AG04449 (cell line): ENCODE data around the gene DUSP15.

ENCODE experiments used
- CTCF ChIA-PET: fragments of 350-600 bp; formaldehyde crosslinking; extraction: SDS; loops from one replicate; lab custom pipeline; 2021; ENCODE audit warnings: antibody characterized with exemption; lab: Yijun Ruan, JAX
- POLR2A ChIA-PET: fragments of 400-600, 350-600 bp; formaldehyde crosslinking; extraction: SDS; loops from one replicate; lab custom pipeline; 2020; ENCODE audit warnings: antibody characterized with exemption, inconsistent platforms; lab: Yijun Ruan, JAX
- DNase-seq: peaks from one replicate; pipeline ENCODE4 v3.0.0-alpha.2; 2010; ENCODE audit warnings: low read depth, low spot score
- H3K4me3 ChIP-seq: 2 replicates; pipeline ENCODE4 v1.5.1; 2011; ENCODE audit warnings: low read depth, mild to moderate bottlenecking, control low read depth, low read length
- TF ChIP-seq, protein P1 (sequence below): IDR thresholded peaks from one replicate; pipeline ENCODE4 v1.5.1; 2011; ENCODE audit warnings: mild to moderate bottlenecking, moderate library complexity, low read length, control low read depth, inconsistent platforms; ENCODE audit not compliant: insufficient read depth; ENCODE audit errors: missing control alignments

DUSP15 gene

DNA sequence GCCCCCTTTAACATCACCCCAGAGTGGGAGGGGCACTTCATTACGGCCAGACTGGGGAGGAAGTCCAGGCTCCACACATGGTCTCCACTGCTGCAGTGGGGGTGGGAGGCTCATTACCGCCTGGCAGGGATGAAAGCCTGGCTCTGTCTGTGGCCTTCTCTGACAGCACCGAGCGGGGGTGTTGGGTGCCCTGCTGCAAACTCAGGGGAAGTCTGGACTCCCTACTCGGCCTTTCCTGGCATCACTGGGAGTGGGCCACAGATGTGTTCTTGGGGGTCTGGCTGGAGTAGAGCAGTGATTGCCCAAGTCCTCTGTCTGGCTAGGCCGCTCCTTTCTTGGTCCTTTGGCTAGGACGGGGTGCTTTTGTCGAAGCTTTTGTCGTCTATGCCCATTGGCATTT, 27.2 kb upstream of the DUSP15 start:
- TF ChIP-seq, protein P1, sequence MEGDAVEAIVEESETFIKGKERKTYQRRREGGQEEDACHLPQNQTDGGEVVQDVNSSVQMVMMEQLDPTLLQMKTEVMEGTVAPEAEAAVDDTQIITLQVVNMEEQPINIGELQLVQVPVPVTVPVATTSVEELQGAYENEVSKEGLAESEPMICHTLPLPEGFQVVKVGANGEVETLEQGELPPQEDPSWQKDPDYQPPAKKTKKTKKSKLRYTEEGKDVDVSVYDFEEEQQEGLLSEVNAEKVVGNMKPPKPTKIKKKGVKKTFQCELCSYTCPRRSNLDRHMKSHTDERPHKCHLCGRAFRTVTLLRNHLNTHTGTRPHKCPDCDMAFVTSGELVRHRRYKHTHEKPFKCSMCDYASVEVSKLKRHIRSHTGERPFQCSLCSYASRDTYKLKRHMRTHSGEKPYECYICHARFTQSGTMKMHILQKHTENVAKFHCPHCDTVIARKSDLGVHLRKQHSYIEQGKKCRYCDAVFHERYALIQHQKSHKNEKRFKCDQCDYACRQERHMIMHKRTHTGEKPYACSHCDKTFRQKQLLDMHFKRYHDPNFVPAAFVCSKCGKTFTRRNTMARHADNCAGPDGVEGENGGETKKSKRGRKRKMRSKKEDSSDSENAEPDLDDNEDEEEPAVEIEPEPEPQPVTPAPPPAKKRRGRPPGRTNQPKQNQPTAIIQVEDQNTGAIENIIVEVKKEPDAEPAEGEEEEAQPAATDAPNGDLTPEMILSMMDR = no peak
- DNase-seq = no peak
- CTCF ChIA-PET = no interaction called here
- H3K4me3 ChIP-seq = no peak overlapping the region
- POLR2A ChIA-PET = no interaction called here

DNA sequence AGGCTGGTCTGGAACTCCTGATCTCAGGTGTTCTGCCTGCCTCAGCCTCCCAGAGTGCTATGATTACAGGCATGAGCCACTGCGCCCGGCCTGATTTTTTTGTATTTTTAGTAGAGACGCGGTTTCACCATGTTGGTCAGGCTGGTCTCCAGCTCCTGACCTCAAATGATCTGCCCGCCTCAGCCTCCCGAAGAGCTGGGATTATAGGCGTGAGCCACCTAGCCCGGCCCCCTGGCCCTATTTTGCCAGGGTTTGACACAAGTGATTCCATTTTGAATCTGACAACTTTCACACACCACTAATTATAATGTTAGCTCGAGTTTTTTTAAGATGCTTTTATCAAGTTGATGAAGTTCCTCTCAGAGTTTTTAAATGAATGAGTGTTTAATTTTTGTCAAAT, 25.7 kb upstream of the DUSP15 start:
- CTCF ChIA-PET = interaction anchor here (2.2 kb wide), 1 partner anchor 56 kb away, joined by 7 read pairs; the partner anchor contains the start of gene PDRG1
- POLR2A ChIA-PET = no interaction called here
- TF ChIP-seq, protein P1 = no peak
- no peak overlapping the region for H3K4me3 ChIP-seq
- no peak for DNase-seq

DNA sequence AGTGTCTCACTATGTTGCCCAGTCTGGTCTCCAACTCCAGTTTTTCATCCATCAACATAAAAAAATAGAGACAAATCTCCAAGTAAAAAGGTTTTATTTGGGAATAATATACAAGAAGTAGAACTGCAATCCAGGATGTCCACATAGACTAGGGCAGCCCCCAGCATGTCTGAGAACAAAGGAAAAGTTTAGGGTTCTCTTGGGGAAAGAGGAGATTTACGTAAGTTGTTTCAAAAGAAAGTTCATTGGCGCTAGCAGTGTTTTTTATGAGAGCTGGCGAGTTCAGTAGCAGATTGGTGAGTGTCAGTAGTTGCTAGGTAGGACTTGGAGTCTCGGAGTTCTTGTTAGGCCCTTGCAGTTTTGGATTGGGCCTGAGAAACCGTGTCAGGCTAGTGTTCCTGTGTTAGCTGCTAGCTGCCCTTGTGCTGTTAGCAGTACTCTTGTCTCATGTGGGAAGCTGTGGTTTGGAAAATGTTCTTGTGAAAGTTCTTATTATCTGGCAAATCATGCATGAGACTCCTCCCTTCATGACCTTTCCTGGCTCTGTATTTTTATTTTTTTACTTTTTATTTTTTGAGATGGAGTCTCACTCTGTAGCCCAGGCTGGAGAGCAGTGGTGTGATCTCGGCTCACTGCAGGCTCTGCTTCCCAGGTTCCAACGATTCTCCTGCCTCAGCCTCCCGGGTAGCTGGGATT, 24.8 kb upstream of the DUSP15 start:
- ChIA-PET CTCF (interaction anchor here (2.2 kb wide), 1 partner anchor 57 kb away, joined by 7 read pairs; the partner anchor contains the start of gene PDRG1), POLR2A (no interaction called here)
- TF ChIP-seq, protein P1 = no peak
- peak; percentile 24 for DNase-seq
- H3K4me3 ChIP-seq = no peak overlapping the region

DNA sequence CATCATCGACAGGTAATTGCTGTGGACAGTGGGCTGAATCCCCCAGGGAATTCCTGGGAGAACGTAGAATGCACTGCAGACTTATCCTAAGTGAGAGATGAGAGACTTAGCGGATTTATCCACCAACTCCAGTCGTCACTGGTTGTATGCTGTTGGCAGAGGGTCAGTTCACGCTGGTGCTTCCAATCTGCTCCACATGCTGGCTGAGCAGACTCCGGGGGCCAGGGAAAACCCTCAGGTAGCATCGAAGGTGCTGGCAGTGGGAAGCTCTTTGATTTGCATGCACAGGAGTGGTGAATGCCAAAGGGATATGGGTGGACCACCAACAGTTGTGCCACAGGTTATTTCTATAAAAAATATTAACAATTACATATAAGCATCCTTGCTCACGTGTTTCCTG, 20.3 kb upstream of the DUSP15 start:
- H3K4me3 ChIP-seq = no peak overlapping the region
- ChIA-PET POLR2A (interaction anchor here (1.2 kb wide), 1 partner anchor 15 kb away, joined by 3 read pairs; no protein-coding TSS in a partner anchor), CTCF (interaction anchor here (1.0 to 1.3 kb wide), 2 partner anchors 37 to 43 kb away, joined by 3 to 4 read pairs; no protein-coding TSS in a partner anchor)
- TF ChIP-seq, protein P1 = no peak
- no peak for DNase-seq

DNA sequence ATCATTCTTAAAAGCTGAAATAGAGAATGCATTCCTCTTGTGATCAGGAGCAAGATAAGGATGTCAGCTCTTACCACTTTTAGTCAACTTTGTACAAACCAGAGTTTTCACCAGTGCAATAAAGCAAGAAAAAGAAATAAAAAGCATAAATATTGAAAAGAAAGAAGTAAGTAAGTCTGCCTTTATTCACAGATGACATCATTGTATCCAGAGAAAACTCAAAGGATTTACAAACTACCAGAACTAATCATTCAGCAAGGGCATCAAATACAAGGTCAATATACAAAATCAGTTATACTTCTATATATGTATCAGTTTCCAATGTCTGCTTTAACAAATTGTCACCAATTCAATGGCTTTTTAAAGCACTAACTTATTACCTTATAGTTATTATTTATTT, 13.5 kb upstream of the DUSP15 start:
- TF ChIP-seq, protein P1 = no peak
- CTCF ChIA-PET = interaction anchor here (1.4 kb wide), 1 partner anchor 30 kb away, joined by 3 read pairs; no protein-coding TSS in a partner anchor
- POLR2A ChIA-PET = no interaction called here
- no peak for DNase-seq
- no peak overlapping the region for H3K4me3 ChIP-seq

DNA sequence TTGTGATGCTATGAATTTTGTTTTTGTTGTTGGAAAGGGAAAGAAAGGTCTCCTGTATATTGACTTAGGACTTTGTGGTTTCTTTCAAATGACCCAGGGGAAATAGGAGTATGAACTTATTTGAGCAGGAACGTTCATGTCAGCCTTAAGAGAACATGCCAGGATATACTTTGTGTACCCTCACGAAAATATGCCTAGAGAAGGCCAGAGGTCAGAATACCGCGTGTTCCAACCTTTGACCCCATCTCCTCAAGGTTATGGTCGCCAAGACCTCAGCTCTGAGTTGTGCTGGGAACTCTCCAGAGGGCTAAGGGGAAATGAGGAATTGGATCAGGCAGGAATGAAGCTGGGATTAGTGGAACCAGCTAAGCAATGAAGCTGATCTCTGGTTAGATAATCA, 11.6 kb upstream of the DUSP15 start:
- no peak for DNase-seq
- POLR2A ChIA-PET = no interaction called here
- CTCF ChIA-PET = interaction anchor here (1.0 to 3.2 kb wide), 3 partner anchors 29 to 70 kb away, joined by 3 to 13 read pairs (median 3); partner anchors contain the start of gene PDRG1
- no peak overlapping the region for H3K4me3 ChIP-seq
- TF ChIP-seq, protein P1 = no peak
